Mesodermal cell (in vitro differentiated cells): ENCODE results near the gene MCEMP1.

Source experiments
- H3K27ac ChIP-seq: 2 replicates; pipeline ENCODE4 v1.7.0; 2013; ENCODE audit warnings: mild to moderate bottlenecking, low read depth, low read length, moderate library complexity; ENCODE audit not compliant: severe bottlenecking
- H3K36me3 ChIP-seq: 2 replicates; pipeline ENCODE4 v1.7.1; 2013; ENCODE audit warnings: mild to moderate bottlenecking, low read length, moderate library complexity; ENCODE audit not compliant: control insufficient read depth, insufficient read depth
- H3K4me1 ChIP-seq: one replicate; pipeline ENCODE4 v1.7.1; 2013; ENCODE audit warnings: mild to moderate bottlenecking, low read length; ENCODE audit not compliant: insufficient read depth, control insufficient read depth, poor library complexity, severe bottlenecking
- H3K4me3 ChIP-seq: 2 replicates; pipeline ENCODE4 v1.7.0; 2013; ENCODE audit warnings: low read length, control low read depth, mild to moderate bottlenecking; ENCODE audit not compliant: insufficient read depth, poor library complexity, severe bottlenecking; ENCODE audit errors: extremely low read depth
- H3K9me3 ChIP-seq: 2 replicates; pipeline ENCODE4 v1.7.1; 2013; ENCODE audit warnings: mild to moderate bottlenecking, low read length, moderate library complexity; ENCODE audit not compliant: control insufficient read depth
- WGBS, 2 experiments: methylation state at CpG; one replicate each; pipeline ENCODE4 v1.1.5; 2013; ENCODE audit warnings: missing lambda C conversion rate in 2 of 2; ENCODE audit not compliant: insufficient coverage in 2 of 2; 5-methylcytosine and 5-hydroxymethylcytosine counted together

The MCEMP1 gene

DNA sequence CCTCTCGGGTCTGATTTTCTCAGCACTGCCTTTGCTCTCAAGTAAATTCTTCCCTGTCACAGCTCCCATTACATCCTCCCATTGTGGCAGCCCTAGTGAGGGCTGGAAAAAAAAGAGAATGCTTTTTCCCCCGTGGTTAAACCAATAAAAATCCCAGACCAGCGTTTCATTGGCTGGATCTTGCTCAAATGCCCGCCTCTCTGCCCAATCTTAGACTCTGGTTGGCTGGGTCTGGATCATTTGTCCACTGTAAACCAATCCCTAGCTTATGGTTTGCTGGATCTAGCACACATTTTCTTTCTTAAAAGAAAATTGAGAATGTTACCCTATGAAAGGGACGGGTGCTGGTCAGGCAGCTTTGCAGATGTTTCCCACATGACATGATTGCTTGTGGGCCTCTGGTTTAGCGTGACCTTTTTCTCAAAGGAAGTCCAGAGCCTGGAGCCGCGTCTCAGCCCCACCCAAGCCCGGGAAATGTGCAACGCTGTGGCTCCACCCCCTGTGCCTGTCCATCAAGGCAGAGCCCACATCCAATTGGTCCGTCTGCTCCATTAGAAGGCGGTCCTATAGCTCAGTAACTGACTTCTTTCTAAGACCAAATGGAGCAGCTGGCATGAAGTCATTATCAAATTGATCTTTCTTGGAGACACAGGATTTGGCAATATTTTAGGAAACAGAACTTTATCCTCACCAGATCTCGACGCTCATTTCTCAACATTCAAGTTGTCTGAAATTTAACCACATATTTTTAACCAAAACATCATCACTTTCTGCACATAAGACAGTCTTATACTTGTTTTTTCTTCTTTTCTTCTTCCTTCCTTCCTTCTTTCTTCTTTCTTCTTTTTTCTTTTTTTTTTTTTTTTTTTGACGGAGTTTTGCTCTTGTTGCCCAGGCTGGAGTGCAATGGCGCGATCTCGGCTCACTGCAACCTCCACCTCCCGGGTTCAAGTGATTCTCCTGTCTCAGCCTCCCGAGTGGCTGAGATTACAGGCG is 2.6 kb upstream of the MCEMP1 start:
- Histone ChIP-seq H3K36me3 (no peaks in the 10 kb centered on the region), H3K4me1 (no peaks in the 10 kb centered on the region), H3K9me3 (no peaks in the 10 kb centered on the region), H3K4me3 (no peak overlapping the region), H3K27ac (no peak overlapping the region)
- 56 to 57% methylated on average over 14 to 15 of the region's 21 CpGs for WGBS, 2 experiments

DNA sequence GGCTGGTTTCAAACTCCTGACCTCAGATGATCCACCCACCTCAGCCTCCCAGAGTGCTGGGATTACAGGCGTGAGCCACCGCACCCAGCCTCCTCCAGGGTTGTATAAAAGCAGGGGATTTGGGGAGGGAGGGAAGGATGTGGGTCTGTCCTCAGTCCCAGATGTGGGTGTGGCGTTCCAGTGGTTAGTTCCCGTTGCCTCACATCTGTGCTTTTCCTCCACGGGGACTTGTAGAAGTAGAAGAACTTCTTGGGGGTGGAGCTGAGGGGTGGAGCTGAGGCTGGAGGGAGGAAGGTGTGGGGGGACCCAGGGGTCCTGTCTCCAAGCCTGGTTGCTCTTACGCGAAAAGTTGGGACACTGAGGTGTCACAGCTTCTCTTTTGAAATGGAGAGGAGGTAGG is 514 bp upstream of the MCEMP1 start:
- WGBS, 2 experiments, result 49 to 66% methylated on average over 5 of the region's 7 CpGs
- H3K27ac ChIP-seq, result no peak overlapping the region
- no peaks in the 10 kb centered on the region for H3K4me1 ChIP-seq
- H3K36me3 ChIP-seq, result no peaks in the 10 kb centered on the region
- no peak overlapping the region for H3K4me3 ChIP-seq
- no peaks in the 10 kb centered on the region for H3K9me3 ChIP-seq

DNA sequence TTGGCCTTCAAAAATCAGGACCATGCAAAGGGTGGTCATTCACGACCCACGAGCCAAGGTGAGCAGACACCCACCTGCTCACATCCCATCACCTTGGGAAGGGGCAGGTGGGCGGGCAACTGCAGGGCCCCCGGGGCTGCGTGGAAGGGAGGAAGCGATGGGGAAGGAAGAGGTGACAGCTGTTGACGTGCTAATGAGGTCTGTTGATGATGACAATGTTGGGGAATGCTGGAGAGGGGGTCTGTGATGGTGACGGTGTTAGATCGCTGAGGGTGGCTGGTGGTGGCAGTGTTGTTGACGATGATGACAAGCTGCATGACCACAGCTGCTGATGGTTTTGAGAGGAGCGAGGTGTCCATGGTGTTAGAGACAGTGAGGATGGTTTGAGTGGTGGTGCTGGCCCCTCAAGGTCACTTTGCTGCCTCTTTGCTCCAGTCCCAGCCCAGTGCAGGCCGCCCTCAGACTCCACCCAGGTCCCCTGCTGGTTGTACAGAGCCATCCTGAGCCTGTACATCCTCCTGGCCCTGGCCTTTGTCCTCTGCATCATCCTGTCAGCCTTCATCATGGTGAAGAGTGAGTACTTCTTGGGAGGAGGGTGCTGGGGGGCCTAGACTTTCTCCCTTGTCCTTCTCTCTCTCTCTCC is 900 bp downstream of the MCEMP1 start:
- Histone ChIP-seq H3K4me1 (peaks cover 4% of the 10 kb centered on the region), H3K4me3 (no peak overlapping the region), H3K27ac (no peak overlapping the region), H3K9me3 (no peaks in the 10 kb centered on the region), H3K36me3 (peaks cover 11% of the 10 kb centered on the region)
- WGBS, 2 experiments, result 22 to 43% methylated on average over 9 to 12 of the region's 12 CpGs

DNA sequence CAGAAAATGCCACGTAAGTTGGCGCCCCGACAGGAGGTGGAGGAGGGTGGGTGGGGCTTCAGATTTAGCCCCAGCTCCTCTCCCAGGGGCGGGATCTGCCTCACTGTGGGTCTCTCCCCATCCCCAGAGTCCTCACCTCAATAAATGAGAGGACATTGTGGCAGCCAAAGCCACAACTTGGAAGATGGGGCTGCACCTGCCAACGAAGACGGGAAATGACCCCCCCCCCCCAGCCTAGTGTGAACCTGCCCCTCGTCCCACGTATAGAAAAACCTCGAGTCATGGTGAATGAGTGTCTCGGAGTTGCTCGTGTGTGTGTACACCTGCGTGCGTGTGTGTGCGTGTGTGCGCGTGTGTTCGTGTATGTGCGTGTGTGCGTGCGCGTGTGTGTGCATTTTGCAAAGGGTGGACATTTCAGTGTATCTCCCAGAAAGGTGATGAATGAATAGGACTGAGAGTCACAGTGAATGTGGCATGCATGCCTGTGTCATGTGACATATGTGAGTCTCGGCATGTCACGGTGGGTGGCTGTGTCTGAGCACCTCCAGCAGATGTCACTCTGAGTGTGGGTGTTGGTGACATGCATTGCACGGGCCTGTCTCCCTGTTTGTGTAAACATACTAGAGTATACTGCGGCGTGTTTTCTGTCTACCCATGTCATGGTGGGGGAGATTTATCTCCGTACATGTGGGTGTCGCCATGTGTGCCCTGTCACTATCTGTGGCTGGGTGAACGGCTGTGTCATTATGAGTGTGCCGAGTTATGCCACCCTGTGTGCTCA is 2.3 kb downstream of the MCEMP1 start:
- WGBS, 2 experiments, result 81 to 83% methylated on average over 22 to 23 of the region's 30 CpGs
- Histone ChIP-seq H3K27ac (no peak overlapping the region), H3K4me3 (no peak overlapping the region), H3K36me3 (peaks cover 23% of the 10 kb centered on the region), H3K4me1 (peaks cover 4% of the 10 kb centered on the region), H3K9me3 (no peaks in the 10 kb centered on the region)

DNA sequence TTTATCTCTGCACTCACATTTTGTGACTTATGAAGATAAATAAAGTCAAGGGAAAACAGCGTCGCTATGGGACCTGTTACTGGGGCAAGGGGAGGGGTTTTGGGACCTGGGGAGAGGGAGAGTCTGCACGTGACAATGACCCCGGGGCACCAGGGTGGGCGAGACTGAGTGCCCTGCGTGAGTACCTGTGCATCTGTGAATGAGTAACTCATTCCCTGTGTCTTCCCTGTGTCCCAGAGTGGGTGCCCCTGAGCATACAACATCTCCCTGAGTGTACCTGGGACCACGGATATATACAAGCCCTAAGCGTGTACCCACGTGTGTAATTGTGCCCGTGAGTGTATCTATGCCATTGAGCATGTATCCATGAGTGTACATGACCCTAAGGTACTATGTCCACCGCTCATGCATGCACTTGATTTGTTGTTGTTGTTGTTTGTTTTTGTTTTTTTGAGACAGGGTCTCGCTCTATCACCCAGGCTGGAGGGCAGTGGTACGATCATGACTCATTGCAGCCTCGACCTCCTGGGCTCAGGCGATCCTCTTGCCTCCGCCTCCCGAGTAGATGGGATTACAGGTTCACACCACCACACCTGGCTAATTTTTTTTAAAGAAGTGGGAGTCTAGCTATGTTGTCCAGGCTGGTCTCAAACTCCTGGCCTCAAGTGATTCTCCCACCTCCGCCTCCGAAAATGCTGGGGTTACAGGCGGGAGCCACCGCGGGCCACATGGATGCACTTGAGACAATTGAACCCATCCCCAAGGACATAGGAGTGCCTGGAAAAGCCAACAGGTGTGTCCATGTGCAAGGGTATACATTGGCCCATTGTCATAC is 3.1 kb downstream of the MCEMP1 start:
- no peaks in the 10 kb centered on the region for H3K9me3 ChIP-seq
- 58% methylated on average over 21 to 22 of the region's 22 CpGs for WGBS, 2 experiments
- peak overlapping the region; percentile 89 for H3K4me3 ChIP-seq
- H3K4me1 ChIP-seq, result peaks cover 4% of the 10 kb centered on the region
- no peak overlapping the region for H3K27ac ChIP-seq
- H3K36me3 ChIP-seq, result peaks cover 23% of the 10 kb centered on the region

DNA sequence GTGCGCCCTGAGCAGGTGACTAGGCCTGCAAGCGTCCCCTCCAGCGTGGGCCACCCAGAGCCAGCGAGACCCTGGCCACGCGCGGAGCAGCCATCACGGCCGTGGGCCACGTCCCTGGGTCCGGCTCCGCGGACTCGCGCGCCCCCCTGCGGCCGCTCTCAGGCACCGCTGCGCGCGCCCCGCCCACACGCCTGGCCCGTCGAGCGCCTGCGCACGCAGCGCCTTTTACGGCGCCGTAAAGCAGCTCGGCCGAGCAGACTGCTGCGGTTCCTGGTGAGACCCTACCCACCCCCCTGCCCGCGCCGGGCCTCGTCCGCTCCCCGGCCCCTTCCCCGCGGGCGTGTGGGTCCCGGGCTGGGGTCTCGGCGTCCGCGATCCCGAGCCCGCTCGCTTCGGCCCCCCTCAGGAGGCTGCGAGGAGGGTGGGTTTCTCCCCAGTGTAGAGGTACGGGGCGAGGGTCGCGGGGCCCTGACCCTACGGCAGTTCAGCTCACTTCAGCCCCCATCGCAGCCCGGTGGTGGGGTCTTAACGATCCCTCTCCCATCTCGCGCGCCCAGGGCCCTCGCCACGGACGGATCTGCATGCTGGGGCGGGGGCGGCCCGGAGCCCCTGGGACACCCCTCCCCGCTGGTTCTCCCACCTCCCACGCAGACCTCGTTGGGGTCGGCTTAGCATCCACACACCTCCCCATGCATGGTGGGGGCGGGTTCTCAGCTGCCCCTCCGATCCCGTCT is 3.9 kb downstream of the MCEMP1 start, which contains the start of gene TRAPPC5:
Gene TRAPPC5 (plus strand): TSS at position 228 of the 734 bp plus-strand sequence. CDS start 1,421 bp downstream, outside the sequence.
- Histone ChIP-seq H3K27ac (no peak within 1 kb of the TSS), H3K4me1 (peaks cover 4% of the 10 kb centered on the region), H3K9me3 (no peaks in the 10 kb centered on the region), H3K4me3 (peak within 1 kb of the TSS; percentile 89), H3K36me3 (peaks cover 23% of the 10 kb centered on the region)
- 0% methylated on average over 45 to 69 of the region's 79 CpGs for WGBS, 2 experiments

DNA sequence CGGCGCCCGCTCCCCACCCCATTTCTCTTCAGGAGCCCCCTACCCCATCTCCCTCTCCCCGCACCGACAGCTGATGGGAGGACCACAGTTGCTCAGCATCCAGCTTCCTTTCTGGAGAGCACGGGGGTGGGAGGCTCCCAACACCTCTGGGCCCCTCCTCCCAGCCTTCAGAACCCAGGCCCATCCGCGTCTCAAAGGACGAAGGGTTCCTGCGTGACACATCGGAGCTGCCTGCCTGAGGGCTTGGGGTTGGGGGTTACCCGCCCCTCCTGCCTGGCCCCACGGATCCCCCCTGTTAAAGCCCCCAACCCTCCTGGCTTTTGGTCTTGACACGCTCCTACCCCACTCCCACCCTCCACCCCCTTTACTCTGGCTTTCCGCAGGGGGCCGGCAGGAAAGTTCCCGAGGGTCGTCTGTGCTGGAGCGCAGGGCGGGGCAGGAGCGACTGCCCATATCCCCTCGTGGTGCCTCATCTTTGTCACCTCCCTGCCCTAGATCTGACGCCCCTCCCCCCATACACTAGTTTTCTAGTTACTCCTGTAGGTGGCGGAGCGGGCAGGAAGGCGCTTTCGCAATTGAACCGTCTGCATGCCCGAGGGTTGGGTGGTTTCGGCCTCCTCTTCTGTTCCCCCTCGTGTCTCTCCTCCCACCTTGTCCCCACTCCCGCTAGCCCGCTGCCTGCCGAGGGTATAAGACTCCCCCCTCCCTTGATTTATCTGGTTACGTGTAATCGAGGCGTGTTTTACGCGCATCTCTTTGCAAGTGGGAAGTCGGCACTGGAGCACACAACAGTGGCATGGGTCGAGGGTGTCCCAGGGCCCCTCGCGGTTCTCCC is 4.7 kb downstream of the MCEMP1 start:
- Histone ChIP-seq H3K36me3 (peaks cover 23% of the 10 kb centered on the region), H3K4me3 (peak overlapping the region; percentile 89), H3K9me3 (no peaks in the 10 kb centered on the region), H3K27ac (no peak overlapping the region), H3K4me1 (peaks cover 4% of the 10 kb centered on the region)
- WGBS, 2 experiments, result 36 to 40% methylated on average over 27 to 37 of the region's 43 CpGs

DNA sequence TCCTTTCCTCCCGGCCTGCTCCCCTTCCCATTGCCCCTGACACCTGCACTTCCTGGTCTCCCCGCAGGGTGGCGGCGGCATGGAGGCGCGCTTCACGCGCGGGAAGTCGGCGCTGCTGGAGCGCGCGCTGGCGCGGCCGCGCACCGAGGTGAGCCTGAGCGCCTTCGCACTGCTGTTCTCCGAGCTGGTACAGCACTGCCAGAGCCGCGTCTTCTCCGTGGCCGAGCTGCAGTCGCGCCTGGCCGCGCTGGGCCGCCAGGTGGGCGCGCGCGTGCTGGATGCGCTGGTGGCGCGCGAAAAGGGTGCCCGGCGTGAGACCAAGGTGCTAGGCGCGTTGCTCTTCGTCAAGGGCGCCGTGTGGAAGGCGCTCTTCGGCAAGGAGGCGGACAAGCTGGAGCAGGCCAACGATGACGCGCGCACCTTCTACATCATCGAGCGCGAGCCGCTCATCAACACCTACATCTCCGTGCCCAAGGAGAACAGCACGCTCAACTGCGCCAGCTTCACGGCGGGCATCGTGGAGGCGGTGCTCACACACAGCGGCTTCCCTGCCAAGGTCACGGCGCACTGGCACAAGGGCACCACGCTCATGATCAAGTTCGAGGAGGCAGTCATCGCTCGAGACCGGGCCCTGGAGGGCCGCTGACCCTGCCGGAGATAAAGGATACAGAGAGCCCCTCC is 5.4 kb downstream of the MCEMP1 start:
- 94 to 96% methylated on average over 73 to 74 of the region's 74 CpGs for WGBS, 2 experiments
- peaks cover 23% of the 10 kb centered on the region for H3K36me3 ChIP-seq
- no peak overlapping the region for H3K4me3 ChIP-seq
- no peaks in the 10 kb centered on the region for H3K9me3 ChIP-seq
- H3K4me1 ChIP-seq, result peaks cover 4% of the 10 kb centered on the region
- no peak overlapping the region for H3K27ac ChIP-seq
